Mesodermal cell (in vitro differentiated cells): ENCODE measurements around the gene RHEX.

Experiments
- H3K27ac ChIP-seq: 2 replicates; pipeline ENCODE4 v1.7.0; 2013; ENCODE audit warnings: mild to moderate bottlenecking, low read depth, low read length, moderate library complexity; ENCODE audit not compliant: severe bottlenecking
- H3K36me3 ChIP-seq: 2 replicates; pipeline ENCODE4 v1.7.1; 2013; ENCODE audit warnings: mild to moderate bottlenecking, low read length, moderate library complexity; ENCODE audit not compliant: control insufficient read depth, insufficient read depth
- H3K4me1 ChIP-seq: one replicate; pipeline ENCODE4 v1.7.1; 2013; ENCODE audit warnings: mild to moderate bottlenecking, low read length; ENCODE audit not compliant: insufficient read depth, control insufficient read depth, poor library complexity, severe bottlenecking
- H3K4me3 ChIP-seq: 2 replicates; pipeline ENCODE4 v1.7.0; 2013; ENCODE audit warnings: low read length, control low read depth, mild to moderate bottlenecking; ENCODE audit not compliant: insufficient read depth, poor library complexity, severe bottlenecking; ENCODE audit errors: extremely low read depth
- H3K9me3 ChIP-seq: 2 replicates; pipeline ENCODE4 v1.7.1; 2013; ENCODE audit warnings: mild to moderate bottlenecking, low read length, moderate library complexity; ENCODE audit not compliant: control insufficient read depth
- WGBS, 2 experiments: methylation state at CpG; one replicate each; pipeline ENCODE4 v1.1.5; 2013; ENCODE audit warnings: missing lambda C conversion rate in 2 of 2; ENCODE audit not compliant: insufficient coverage in 2 of 2; 5-methylcytosine and 5-hydroxymethylcytosine counted together

Gene RHEX

DNA sequence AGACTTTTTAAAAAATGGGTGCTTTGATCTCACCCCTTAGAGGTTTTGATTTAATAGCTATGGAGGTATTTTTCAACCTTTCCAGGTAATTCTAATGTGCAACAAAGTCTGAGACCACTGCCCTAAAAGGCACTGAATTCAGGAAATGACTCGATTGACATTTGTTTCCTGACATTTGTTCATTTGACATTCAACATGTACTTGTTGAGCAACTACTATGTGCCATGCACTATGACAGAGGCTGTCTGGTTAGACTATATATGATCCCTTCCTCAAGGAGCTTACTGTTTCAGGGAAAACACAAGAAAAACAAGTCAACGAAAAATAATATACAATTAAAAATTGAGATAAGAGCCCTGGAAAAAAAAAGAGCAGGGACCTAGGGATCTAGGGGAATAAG lies 89.8 kb downstream of the RHEX start:
- no peak overlapping the region for H3K27ac ChIP-seq
- H3K4me3 ChIP-seq = no peak overlapping the region
- WGBS, 2 experiments = 92 to 100% methylated on average over 1 of the region's 2 CpGs
- H3K4me1 ChIP-seq = no peaks in the 10 kb centered on the region
- H3K36me3 ChIP-seq = no peaks in the 10 kb centered on the region
- no peaks in the 10 kb centered on the region for H3K9me3 ChIP-seq

DNA sequence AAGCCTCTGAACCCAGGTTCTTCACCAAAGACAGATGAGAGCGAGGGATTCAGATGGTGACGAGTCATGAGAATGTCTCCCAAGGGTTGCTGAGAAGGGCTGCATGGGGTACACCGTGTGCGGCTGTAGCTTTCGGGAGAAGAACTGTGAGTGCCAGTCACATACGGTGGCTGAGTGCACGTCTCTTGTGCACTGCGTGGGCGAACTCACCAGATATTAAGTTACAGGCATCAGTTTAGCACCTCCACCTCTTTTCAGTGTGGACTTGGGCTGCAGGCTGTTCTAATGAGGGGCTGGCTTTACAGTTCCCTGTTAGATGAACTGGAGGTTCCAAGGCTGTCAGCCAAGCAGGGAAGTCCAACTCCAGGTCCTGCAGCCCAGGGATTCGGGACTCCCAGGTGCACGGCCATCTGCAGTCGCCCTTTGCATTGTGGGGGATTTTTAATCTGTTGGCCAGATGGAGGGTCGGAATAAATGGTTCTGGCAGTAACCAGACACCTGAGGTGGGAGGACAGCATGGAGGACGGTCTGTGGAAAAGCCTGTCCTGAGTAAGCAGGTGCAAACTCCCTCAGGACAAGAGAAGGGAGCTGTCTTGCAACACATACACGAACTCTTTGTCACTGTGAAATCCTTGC lies 90.7 kb downstream of the RHEX start:
- Histone ChIP-seq H3K36me3 (no peaks in the 10 kb centered on the region), H3K4me3 (no peak overlapping the region), H3K9me3 (no peaks in the 10 kb centered on the region), H3K27ac (no peak overlapping the region), H3K4me1 (no peaks in the 10 kb centered on the region)
- WGBS, 2 experiments = 90 to 95% methylated on average over 11 to 14 of the region's 15 CpGs

DNA sequence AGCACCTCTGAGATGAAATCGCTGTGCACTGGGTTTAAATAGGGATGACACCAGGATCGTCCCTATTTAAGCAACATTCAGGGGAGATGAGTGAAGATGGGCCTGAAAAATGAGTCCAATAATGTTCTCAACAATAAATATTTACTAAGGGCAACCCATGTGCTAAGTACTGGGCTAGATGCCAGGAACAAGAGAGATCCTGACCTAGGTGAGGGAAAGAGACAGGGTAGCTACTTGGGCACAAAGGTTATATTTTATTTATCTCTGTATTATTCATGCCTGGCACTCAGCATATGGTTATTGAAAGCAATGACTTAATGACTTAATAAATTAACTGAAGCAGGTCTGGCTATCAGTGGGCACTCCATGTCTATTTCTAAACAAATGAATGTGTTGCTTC lies 91.6 kb downstream of the RHEX start:
- Histone ChIP-seq H3K4me1 (no peaks in the 10 kb centered on the region), H3K36me3 (no peaks in the 10 kb centered on the region), H3K4me3 (no peak overlapping the region), H3K27ac (no peak overlapping the region), H3K9me3 (no peaks in the 10 kb centered on the region)
- WGBS, 2 experiments = 93 to 100% methylated on average over 1 to 2 of the region's 2 CpGs

DNA sequence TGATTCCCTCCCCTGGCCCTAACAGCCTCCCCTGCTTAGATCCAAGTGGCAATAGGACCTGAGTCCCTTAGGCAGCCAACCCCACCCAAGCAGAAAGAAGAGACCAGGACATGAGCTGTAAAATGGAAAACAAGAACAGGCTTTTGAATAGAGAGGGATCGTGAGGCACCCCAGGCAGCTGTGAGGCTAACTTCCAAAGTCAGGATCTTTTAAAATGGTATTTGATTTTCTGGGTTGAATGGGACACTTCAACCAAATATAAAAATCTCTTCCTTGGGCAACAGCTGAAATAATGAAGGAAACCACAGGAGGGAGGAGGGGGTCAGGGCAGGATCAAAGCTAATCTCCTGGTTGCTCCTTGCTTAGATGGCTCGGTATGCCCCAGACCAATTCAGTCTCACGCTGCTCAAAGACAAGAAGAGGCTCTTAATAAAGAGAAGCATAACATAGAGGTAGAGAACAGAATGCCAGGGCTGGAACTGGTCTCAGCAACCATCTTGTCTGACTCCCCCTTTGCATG lies 92.9 kb downstream of the RHEX start:
- no peak overlapping the region for H3K27ac ChIP-seq
- H3K4me1 ChIP-seq = no peaks in the 10 kb centered on the region
- peaks cover under 1% of the 10 kb centered on the region for H3K9me3 ChIP-seq
- no peaks in the 10 kb centered on the region for H3K36me3 ChIP-seq
- WGBS, 2 experiments = 53 to 63% methylated on average over 2 to 3 of the region's 3 CpGs
- no peak overlapping the region for H3K4me3 ChIP-seq
